GM18517 (cell line): ENCODE results near the gene HRH4.
A peak's percentile ranks its signal among the peaks of the same experiment; 100 is the strongest.

Experiments used
- ATAC-seq: cut with Tn5 transposase; IDR thresholded peaks from one replicate; pipeline ENCODE4 v1.9.1; 2021; ENCODE audit warnings: mild to moderate bottlenecking, moderate library complexity; ENCODE audit not compliant: unreplicated experiment

HRH4 gene

GRCh38 chr18:24504401-24504800, 44.0 kb downstream of the HRH4 start:
- no peak for ATAC-seq

GRCh38 chr18:24506175-24506574, 45.7 kb downstream of the HRH4 start:
- no peak for ATAC-seq

- no peak for ATAC-seq
Measured at GRCh38 chr18:24509435-24509834, 49.0 kb downstream of the HRH4 start.

GRCh38 chr18:24514439-24514838, 54.0 kb downstream of the HRH4 start:
- ATAC-seq = peak; percentile 87

- ATAC-seq = no peak
Measured at GRCh38 chr18:24515721-24516120, 55.3 kb downstream of the HRH4 start.

- ATAC-seq = no peak
Measured at GRCh38 chr18:24516261-24516660, 55.8 kb downstream of the HRH4 start.

- no peak for ATAC-seq
Measured at GRCh38 chr18:24517554-24517953, 57.1 kb downstream of the HRH4 start.

GRCh38 chr18:24518596-24518995, 58.2 kb downstream of the HRH4 start:
- no peak for ATAC-seq
